Mesenchymal stem cell (in vitro differentiated cells and primary cell): ENCODE measurements around the gene PIN1.

Source experiments
- DNase-seq: peaks from one replicate; pipeline ENCODE4 v3.0.0-alpha.2; 2013
- H2AFZ ChIP-seq: one replicate; pipeline ENCODE4 v1.6.1; 2013; ENCODE audit warnings: low read depth, mild to moderate bottlenecking, control low read depth, inconsistent platforms, low read length, moderate library complexity
- H2AK5ac ChIP-seq: 2 replicates; pipeline ENCODE4 v1.6.1; 2013; ENCODE audit warnings: low read length, moderate library complexity, mild to moderate bottlenecking, inconsistent platforms; ENCODE audit not compliant: severe bottlenecking
- H2BK120ac ChIP-seq: one replicate; pipeline ENCODE4 v1.6.1; 2013; ENCODE audit warnings: low read depth, mild to moderate bottlenecking, inconsistent platforms, low read length, moderate library complexity
- H2BK12ac ChIP-seq, 2 experiments: one replicate each; pipeline ENCODE4 v1.6.1; 2013; ENCODE audit warnings: inconsistent platforms in 2 of 2, low read length in 2 of 2, mild to moderate bottlenecking in 2 of 2, moderate library complexity in 2 of 2, control low read depth in 1 of 2
- H2BK15ac ChIP-seq: one replicate; pipeline ENCODE4 v1.6.1; 2013; ENCODE audit warnings: mild to moderate bottlenecking, low read depth, inconsistent platforms; ENCODE audit not compliant: poor library complexity, severe bottlenecking
- H2BK5ac ChIP-seq: 2 replicates; pipeline ENCODE4 v1.6.1; 2013; ENCODE audit warnings: low read depth, mild to moderate bottlenecking, low read length, control low read depth, inconsistent platforms; ENCODE audit not compliant: poor library complexity, severe bottlenecking
- H3K14ac ChIP-seq, 2 experiments: one replicate each; pipeline ENCODE4 v1.6.1; 2013; ENCODE audit warnings: inconsistent platforms in 2 of 2, low read length in 2 of 2, control low read depth in 1 of 2, mild to moderate bottlenecking in 1 of 2, moderate library complexity in 1 of 2
- H3K18ac ChIP-seq, 2 experiments: one replicate each; pipeline ENCODE4 v1.6.1; 2013; ENCODE audit warnings: inconsistent platforms in 2 of 2, low read length in 2 of 2, control low read depth in 1 of 2, low read depth in 1 of 2, mild to moderate bottlenecking in 1 of 2
- H3K23ac ChIP-seq, 2 experiments: one replicate each; pipeline ENCODE4 v1.6.1; 2013; ENCODE audit warnings: inconsistent platforms in 2 of 2, low read length in 2 of 2, mild to moderate bottlenecking in 2 of 2, moderate library complexity in 2 of 2, control low read depth in 1 of 2
- H3K27ac ChIP-seq: 2 replicates; pipeline ENCODE4 v1.5.1; 2013; ENCODE audit warnings: mild to moderate bottlenecking, moderate library complexity, low read length, control low read depth, inconsistent platforms; ENCODE audit not compliant: poor library complexity, severe bottlenecking
- H3K27me3 ChIP-seq, 2 experiments: 2 replicates each; pipeline versions ENCODE4 v1.6.1 to v1.7.0; 2013; ENCODE audit warnings: low read length in 2 of 2, mild to moderate bottlenecking in 2 of 2, moderate library complexity in 2 of 2, control low read depth in 1 of 2, inconsistent platforms in 1 of 2; ENCODE audit not compliant: control insufficient read depth in 1 of 2, insufficient read depth in 1 of 2
- H3K36me3 ChIP-seq, 2 experiments: 2 replicates each; pipeline versions ENCODE4 v1.6.1 to v1.7.0; 2013; ENCODE audit warnings: low read length in 2 of 2, control low read depth in 1 of 2, inconsistent platforms in 1 of 2, low read depth in 1 of 2, mild to moderate bottlenecking in 1 of 2; ENCODE audit not compliant: insufficient read depth in 2 of 2, control insufficient read depth in 1 of 2
- H3K4ac ChIP-seq, 2 experiments: one replicate each; pipeline ENCODE4 v1.6.1; 2013; ENCODE audit warnings: inconsistent platforms in 2 of 2, low read length in 2 of 2, mild to moderate bottlenecking in 2 of 2, moderate library complexity in 2 of 2, control low read depth in 1 of 2, low read depth in 1 of 2
- H3K4me1 ChIP-seq: 2 replicates; pipeline ENCODE4 v1.6.1; 2013; ENCODE audit warnings: low read depth, low read length, control low read depth; ENCODE audit not compliant: control insufficient read depth, insufficient read depth
- H3K4me2 ChIP-seq: 2 replicates; pipeline ENCODE4 v1.6.1; 2013; ENCODE audit warnings: low read length, mild to moderate bottlenecking, inconsistent platforms; ENCODE audit not compliant: poor library complexity, severe bottlenecking
- H3K4me3 ChIP-seq, 2 experiments: 2 replicates each; pipeline versions ENCODE4 v1.5.1 to v1.7.0; 2013; ENCODE audit warnings: low read length in 2 of 2, mild to moderate bottlenecking in 2 of 2, control low read depth in 1 of 2, low read depth in 1 of 2; ENCODE audit not compliant: insufficient read depth in 1 of 2
- H3K79me1 ChIP-seq: replicated peaks from 2 replicates; pipeline ENCODE4 v1.6.1; 2013; ENCODE audit warnings: mild to moderate bottlenecking, control low read depth, low read length, inconsistent platforms; ENCODE audit not compliant: poor library complexity, severe bottlenecking
- H3K9ac ChIP-seq: 2 replicates; pipeline ENCODE4 v1.7.0; 2013; ENCODE audit warnings: mild to moderate bottlenecking, low read length, moderate library complexity
- H3K9me3 ChIP-seq: 2 replicates; pipeline ENCODE4 v1.7.0; 2013; ENCODE audit warnings: mild to moderate bottlenecking, low read length; ENCODE audit not compliant: control insufficient read depth
- H4K8ac ChIP-seq: one replicate; pipeline ENCODE4 v1.6.1; 2013; ENCODE audit warnings: inconsistent platforms, mild to moderate bottlenecking, low read length, moderate library complexity
- H4K91ac ChIP-seq: one replicate; pipeline ENCODE4 v1.6.1; 2013; ENCODE audit warnings: mild to moderate bottlenecking, low read length, inconsistent platforms
- WGBS: methylation state at CpG from one replicate; pipeline ENCODE4 v1.1.7; 2013; ENCODE audit warnings: mixed read lengths; 5-methylcytosine and 5-hydroxymethylcytosine counted together

The PIN1 gene

DNA sequence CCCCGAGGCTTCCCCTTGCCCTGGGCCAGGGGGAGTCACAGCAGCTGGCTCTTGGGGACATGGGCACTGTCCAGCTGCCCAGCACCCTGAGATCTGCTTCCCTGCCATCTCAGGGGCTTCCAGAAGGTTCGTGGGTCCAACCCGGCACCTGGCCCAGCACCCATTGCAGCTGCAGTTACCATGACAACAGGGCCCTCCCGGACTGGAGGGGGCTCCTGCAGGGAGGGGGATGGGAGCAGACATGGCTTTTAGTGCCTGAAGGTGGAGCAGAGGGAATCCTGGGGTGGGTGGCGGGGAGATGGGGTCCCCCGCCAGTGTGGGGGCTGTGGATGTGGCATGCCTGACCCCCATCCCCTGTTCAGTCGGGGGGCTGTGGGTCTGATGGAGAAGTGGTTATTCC lies 14.7 kb downstream of the PIN1 start:
- H2BK12ac ChIP-seq: no peak overlapping the region
- H3K9ac ChIP-seq: no peak overlapping the region
- H2BK5ac ChIP-seq: no peak overlapping the region
- no peak overlapping the region for H2BK120ac ChIP-seq
- no peak overlapping the region for H3K4me2 ChIP-seq
- H3K4ac ChIP-seq: no peak overlapping the region
- DNase-seq: no peak
- no peak overlapping the region for H4K91ac ChIP-seq
- H2AFZ ChIP-seq: no peak overlapping the region
- no peak overlapping the region for H4K8ac ChIP-seq
- H3K18ac ChIP-seq: no peak overlapping the region
- no peak overlapping the region for H3K14ac ChIP-seq
- H3K9me3 ChIP-seq: no peaks in the 10 kb centered on the region
- H3K4me3 ChIP-seq: no peak overlapping the region
- H3K27me3 ChIP-seq: no peaks in the 10 kb centered on the region
- H2AK5ac ChIP-seq: no peak overlapping the region
- peaks cover 29 to 62% of the 10 kb centered on the region in 2 experiments for H3K36me3 ChIP-seq
- 90% methylated on average over 6 of the region's 7 CpGs for WGBS
- H3K79me1 ChIP-seq: peaks cover 47% of the 10 kb centered on the region
- H3K27ac ChIP-seq: no peak overlapping the region
- no peak overlapping the region for H3K23ac ChIP-seq
- peaks cover 18% of the 10 kb centered on the region for H3K4me1 ChIP-seq
- H2BK15ac ChIP-seq: no peak overlapping the region

DNA sequence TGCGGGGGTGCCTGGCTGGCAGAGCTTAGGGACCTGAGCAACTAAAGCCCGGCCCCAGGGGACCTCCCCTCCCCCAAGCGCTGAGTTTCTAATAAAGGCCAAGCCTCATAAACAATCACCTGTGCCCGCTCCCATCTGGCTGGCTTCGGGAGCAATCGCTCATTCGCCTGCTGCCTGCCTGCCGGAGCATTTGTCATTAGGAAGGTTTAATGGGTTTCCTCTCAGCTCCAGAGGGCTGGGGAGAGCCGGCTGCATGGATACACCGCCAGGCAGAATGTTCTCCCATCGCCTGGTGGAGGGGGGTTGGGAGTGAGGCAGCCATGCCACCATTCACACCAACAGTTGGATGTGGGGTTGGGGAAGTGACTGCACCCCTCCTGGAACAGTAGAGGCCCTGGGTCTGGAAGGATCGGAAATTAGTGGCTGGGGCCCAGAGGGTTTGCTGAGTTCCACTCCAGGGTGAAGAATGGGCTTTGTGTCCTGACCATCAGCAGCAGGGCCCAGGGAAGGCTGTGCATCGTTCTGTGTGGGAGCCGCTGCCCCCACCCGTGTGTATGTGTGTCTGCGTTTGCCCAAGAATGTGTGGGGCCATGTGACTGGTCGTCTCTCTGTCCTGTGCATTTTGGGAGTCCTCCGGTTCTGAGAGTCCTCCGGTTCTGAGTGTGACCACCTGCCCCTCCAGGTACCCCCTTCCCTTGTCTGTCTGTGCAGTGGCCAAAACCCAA lies 15.3 kb downstream of the PIN1 start:
- H3K9me3 ChIP-seq: no peaks in the 10 kb centered on the region
- no peak overlapping the region for H3K14ac ChIP-seq
- H3K18ac ChIP-seq: no peak overlapping the region
- H2AFZ ChIP-seq: no peak overlapping the region
- H3K79me1 ChIP-seq: peaks cover 47% of the 10 kb centered on the region
- no peak overlapping the region for H3K27ac ChIP-seq
- H3K36me3 ChIP-seq: peaks cover 23 to 59% of the 10 kb centered on the region in 2 experiments
- H3K4me2 ChIP-seq: no peak overlapping the region
- no peak overlapping the region for H2BK5ac ChIP-seq
- 74% methylated on average over 18 of the region's 19 CpGs for WGBS
- H3K27me3 ChIP-seq: no peaks in the 10 kb centered on the region
- H3K4ac ChIP-seq: no peak overlapping the region
- no peak overlapping the region for H2BK120ac ChIP-seq
- no peak overlapping the region for H4K91ac ChIP-seq
- no peak overlapping the region for H2BK12ac ChIP-seq
- no peak overlapping the region for H3K9ac ChIP-seq
- DNase-seq: no peak
- H4K8ac ChIP-seq: no peak overlapping the region
- H2AK5ac ChIP-seq: no peak overlapping the region
- H3K4me1 ChIP-seq: peaks cover 18% of the 10 kb centered on the region
- H3K23ac ChIP-seq: no peak overlapping the region
- H3K4me3 ChIP-seq: no peak overlapping the region
- H2BK15ac ChIP-seq: no peak overlapping the region

GRCh38 chr19:9854282-9854846 lies 19.2 kb downstream of the PIN1 start:
- WGBS: 98% methylated on average over 38 of the region's 38 CpGs
- no peak overlapping the region for H4K8ac ChIP-seq

DNA sequence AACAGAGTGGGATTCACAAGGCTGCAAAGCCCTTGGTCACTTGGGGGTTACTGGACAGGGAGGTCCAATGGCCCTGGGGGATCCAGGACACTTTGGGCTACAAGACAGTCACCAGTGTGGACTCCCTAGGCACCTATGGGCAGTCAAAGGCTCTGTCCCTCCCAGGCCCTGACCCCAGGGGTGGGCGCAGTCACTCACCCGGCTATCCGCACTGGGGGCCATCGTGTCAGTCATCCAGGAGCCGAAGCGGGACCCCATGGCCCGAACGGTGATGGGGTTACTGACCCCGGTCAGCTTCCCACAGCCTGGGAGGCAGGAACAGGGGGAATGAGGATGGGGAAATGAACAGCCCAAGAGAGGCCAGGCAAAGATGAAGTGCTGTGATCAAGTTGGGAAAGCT lies 21.5 kb downstream of the PIN1 start:
- H4K8ac ChIP-seq: no peak overlapping the region
- H3K9me3 ChIP-seq: no peaks in the 10 kb centered on the region
- H3K18ac ChIP-seq: no peak overlapping the region
- H4K91ac ChIP-seq: no peak overlapping the region
- no peaks in the 10 kb centered on the region for H3K27me3 ChIP-seq
- H3K79me1 ChIP-seq: peaks cover 3% of the 10 kb centered on the region
- H2BK15ac ChIP-seq: no peak overlapping the region
- H2BK12ac ChIP-seq: no peak overlapping the region
- H2BK5ac ChIP-seq: no peak overlapping the region
- no peak overlapping the region for H3K27ac ChIP-seq
- no peak overlapping the region for H3K4me3 ChIP-seq
- no peak overlapping the region for H3K23ac ChIP-seq
- H3K14ac ChIP-seq: no peak overlapping the region
- no peak overlapping the region for H2BK120ac ChIP-seq
- no peak overlapping the region for H3K4ac ChIP-seq
- peaks cover 4% of the 10 kb centered on the region for H3K4me1 ChIP-seq
- no peak for DNase-seq
- H3K36me3 ChIP-seq: peaks cover 12 to 23% of the 10 kb centered on the region in 2 experiments
- H2AFZ ChIP-seq: no peak overlapping the region
- no peak overlapping the region for H3K9ac ChIP-seq
- 97% methylated on average over 9 of the region's 9 CpGs for WGBS
- no peak overlapping the region for H2AK5ac ChIP-seq
- no peak overlapping the region for H3K4me2 ChIP-seq

More at GRCh38 chr19:9854282-9854846, 19.2 kb downstream of the PIN1 start:
- Histone ChIP-seq H3K4ac (no peak overlapping the region), H2AFZ (no peak overlapping the region), H3K36me3 (peaks cover 23 to 37% of the 10 kb centered on the region in 2 experiments), H2BK5ac (no peak overlapping the region), H2BK120ac (no peak overlapping the region), H2BK15ac (no peak overlapping the region), H3K18ac (no peak overlapping the region), H3K4me3 (no peak overlapping the region), H3K79me1 (peaks cover 12% of the 10 kb centered on the region), H3K9me3 (no peaks in the 10 kb centered on the region), H3K27ac (no peak overlapping the region), H3K23ac (peak overlapping the region in 1 of 2 experiments; percentile 48), H2BK12ac (no peak overlapping the region), H2AK5ac (no peak overlapping the region), H4K91ac (no peak overlapping the region), H3K27me3 (no peaks in the 10 kb centered on the region), H3K4me2 (no peak overlapping the region), H3K14ac (no peak overlapping the region), H3K4me1 (peaks cover 4% of the 10 kb centered on the region), H3K9ac (no peak overlapping the region)
- DNase-seq: no peak
